NT2/D1 (cell line): Measurements from ENCODE around the gene BCL2.

Source experiments
- SUZ12 ChIP-seq: IDR thresholded peaks from 2 replicates; pipeline ENCODE4 v1.6.1; 2011; ENCODE audit not compliant: insufficient read length, insufficient read depth; ENCODE audit errors: extremely low read depth
- YY1 ChIP-seq: IDR thresholded peaks from 2 replicates; pipeline ENCODE4 v1.6.1; 2011; ENCODE audit not compliant: insufficient read length, insufficient read depth
- ZNF274 ChIP-seq: IDR thresholded peaks from 2 replicates; pipeline ENCODE4 v1.6.1; 2011; ENCODE audit warnings: mild to moderate bottlenecking, low read depth, low read length

GRCh38 chr18:63236921-63237846, 82.4 kb downstream of the BCL2 start:
- TF ChIP-seq ZNF274: no peak
- TF ChIP-seq YY1: no peak
- TF ChIP-seq SUZ12: no peak
